ENCODE data around the gene NBPF12. TPM values are rescaled to one million over a fixed set of nuclear protein-coding genes. Genes with fewer than 3 reads are reported as not detected.
"Not testable (repeated sequence)": the region's sequence is repeated elsewhere in the genome, so short reads cannot be mapped to it uniquely, and the experiment has no call there.

NBPF12 gene
- total and polyA plus RNA-seq, 3 donors from 2014 or later: 19.8 to 24.9 (median 20.1) TPM

DNA sequence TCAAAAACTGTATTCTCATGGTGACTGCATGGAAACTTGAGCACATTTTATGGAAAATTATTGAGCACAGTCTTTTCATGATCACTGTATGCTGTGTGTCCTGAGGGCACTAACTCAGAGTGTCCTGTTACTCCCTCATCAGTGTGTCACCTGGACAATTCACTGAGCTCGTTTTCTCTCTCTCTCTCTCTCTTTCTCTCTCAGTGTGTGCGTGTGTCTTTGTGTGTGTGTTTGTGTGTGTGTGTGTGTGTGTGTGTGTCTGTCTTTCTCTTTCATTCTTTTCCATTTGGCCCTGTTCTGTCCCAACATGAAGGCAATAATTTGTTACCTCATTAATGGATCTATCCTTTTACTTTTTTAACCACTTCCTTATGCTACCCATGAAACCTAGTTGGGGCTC is 49.4 kb downstream of the NBPF12 start:
- H3K9me3 ChIP-seq; H3K4me3 ChIP-seq; intact Hi-C loops (cut with DNase I; ENCODE audit: low total_unique reads); DNase-seq; H3K36me3 ChIP-seq (ENCODE audit: low read depth, missing control alignments); H3K27ac ChIP-seq; H3K27me3 ChIP-seq; H3K4me1 ChIP-seq: not testable (repeated sequence)
- WGBS, 2 donors: 78 to 90% methylated on average over 2 of the region's 2 CpGs

DNA sequence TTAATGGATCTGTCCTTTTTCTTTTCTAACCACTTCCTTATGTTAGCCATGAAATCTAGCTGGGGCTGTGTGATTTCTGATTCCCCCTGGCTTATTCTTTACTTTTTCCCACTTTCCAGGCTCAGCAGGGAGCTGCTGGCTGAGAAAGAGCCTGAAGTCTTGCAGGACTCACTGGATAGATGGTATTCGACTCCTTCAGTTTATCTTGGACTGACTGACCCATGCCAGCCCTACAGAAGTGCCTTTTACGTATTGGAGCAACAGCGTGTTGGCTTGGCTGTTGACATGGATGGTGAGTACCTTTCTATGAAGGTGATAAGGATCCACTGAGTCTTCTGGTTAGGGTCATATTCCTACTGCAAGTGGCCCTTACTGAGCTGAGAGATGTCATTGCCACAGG is 51.3 kb downstream of the NBPF12 start:
- WGBS, 2 donors: 92% methylated on average over 3 of the region's 3 CpGs; no CpG with 5 or more reads in 1 of the 2 donors
- intact Hi-C loops (cut with DNase I; ENCODE audit: low total_unique reads); H3K27me3 ChIP-seq; H3K36me3 ChIP-seq (ENCODE audit: low read depth, missing control alignments); H3K27ac ChIP-seq; H3K9me3 ChIP-seq; DNase-seq; H3K4me1 ChIP-seq; H3K4me3 ChIP-seq: not testable (repeated sequence)

DNA sequence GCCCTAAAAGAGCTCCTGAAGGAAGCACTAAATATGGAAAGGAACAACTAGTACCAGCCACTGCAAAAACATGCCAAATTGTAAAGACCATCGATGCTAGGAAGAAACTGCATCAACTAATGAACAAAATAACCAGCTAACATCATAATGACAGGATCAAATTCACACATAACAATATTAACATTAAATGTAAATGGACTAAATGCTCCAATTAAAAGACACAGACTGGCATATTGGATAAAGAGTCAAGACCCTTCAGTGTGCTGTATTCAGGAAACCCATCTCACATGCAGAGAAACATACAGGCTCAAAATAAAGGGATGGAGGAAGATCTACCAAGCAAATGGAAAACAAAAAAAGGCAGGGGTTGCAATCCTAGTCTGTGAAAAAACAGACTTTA is 70.4 kb downstream of the NBPF12 start:
- DNase-seq; intact Hi-C loops (cut with DNase I; ENCODE audit: low total_unique reads); H3K4me3 ChIP-seq; H3K9me3 ChIP-seq; H3K36me3 ChIP-seq (ENCODE audit: low read depth, missing control alignments); H3K27ac ChIP-seq; H3K27me3 ChIP-seq; H3K4me1 ChIP-seq: not testable (repeated sequence)
- WGBS, 2 donors: 81 to 85% methylated on average over 1 of the region's 1 CpG

DNA sequence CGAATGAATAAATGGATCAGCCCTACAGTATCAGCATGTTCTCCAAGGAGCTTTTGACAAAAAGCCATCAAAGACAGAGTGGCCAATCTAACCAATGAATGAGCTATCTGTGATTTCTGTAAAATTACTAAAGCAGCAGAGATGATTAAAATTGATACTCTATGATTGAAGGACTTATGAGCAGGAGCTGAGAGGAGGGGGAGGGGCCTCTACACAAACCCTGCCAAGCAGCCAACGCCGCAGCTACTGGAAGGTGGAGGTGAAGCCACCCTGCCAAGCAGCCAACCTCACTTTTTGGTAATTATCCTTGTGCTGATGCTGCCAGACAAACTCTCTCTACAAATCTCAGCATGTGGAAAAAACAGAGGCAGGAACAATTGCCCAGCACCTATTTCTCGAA is 88.9 kb downstream of the NBPF12 start:
- H3K9me3 ChIP-seq; H3K4me1 ChIP-seq; H3K36me3 ChIP-seq (ENCODE audit: low read depth, missing control alignments); DNase-seq; H3K27me3 ChIP-seq; intact Hi-C loops (cut with DNase I; ENCODE audit: low total_unique reads); H3K4me3 ChIP-seq; H3K27ac ChIP-seq: not testable (repeated sequence)
- WGBS, 2 donors: 62 to 83% methylated on average over 4 of the region's 4 CpGs

DNA sequence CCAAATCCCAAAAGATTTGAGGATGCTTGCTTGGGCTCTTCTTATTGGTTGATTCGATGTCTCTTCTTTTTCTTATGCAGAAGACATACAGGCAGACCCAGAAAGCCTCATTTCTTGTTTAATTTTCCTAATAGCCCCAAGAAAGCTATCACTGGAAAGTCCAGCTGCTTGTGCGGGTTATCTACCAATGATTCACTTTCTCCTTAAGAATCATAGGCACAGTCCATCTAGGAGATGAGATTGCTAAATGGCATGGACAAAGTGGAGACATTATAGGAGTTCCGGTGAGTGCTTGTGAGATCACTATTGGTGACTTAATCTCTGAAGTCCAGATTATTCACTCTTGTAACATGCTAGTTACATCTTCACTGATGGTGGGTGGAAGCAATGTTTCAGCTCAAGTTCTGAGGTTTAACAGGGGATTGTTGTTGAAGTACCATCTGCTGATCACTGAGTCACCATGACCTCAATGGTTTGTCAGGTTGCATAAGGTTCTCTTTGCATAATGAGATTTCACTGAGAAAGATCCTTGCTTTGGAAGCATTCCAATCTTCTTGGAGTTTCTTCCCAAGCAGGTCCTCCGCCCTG is 92.0 kb downstream of the NBPF12 start:
- intact Hi-C loops (cut with DNase I; ENCODE audit: low total_unique reads); H3K9me3 ChIP-seq; H3K27ac ChIP-seq; DNase-seq; H3K36me3 ChIP-seq (ENCODE audit: low read depth, missing control alignments); H3K4me1 ChIP-seq; H3K27me3 ChIP-seq; H3K4me3 ChIP-seq: not testable (repeated sequence)
- 68 to 69% methylated on average over 3 to 4 of the region's 4 CpGs for WGBS, 2 donors

DNA sequence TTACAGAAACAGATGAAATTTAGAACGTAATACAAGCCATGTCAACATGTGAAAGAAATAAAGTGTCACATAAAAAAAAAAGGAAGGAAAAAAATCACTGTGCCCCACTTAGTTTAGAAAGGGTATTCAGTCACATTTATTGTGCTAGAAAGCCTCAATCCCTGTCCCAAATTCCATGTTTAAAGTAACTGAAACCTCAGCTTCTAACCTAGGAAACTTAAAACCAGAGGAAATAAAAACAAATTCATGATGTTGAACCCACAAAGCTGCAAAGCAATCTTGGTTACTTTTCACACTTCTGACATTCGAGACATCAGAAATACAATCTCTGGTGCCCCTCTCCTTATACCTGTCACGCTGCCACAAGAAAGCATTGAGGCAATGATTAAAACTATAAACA is 101.8 kb downstream of the NBPF12 start:
- Histone ChIP-seq H3K27ac (no peak overlapping the region), H3K27me3 (no peaks in the 10 kb centered on the region), H3K4me1 (no peaks in the 10 kb centered on the region), H3K36me3 (ENCODE audit: low read depth, missing control alignments) (no peaks in the 10 kb centered on the region), H3K9me3 (no peaks in the 10 kb centered on the region), H3K4me3 (no peak overlapping the region)
- TF ChIP-seq POLR2A (IDR thresholded peaks at IDR 0.05): no peak
- TF ChIP-seq, protein P1, sequence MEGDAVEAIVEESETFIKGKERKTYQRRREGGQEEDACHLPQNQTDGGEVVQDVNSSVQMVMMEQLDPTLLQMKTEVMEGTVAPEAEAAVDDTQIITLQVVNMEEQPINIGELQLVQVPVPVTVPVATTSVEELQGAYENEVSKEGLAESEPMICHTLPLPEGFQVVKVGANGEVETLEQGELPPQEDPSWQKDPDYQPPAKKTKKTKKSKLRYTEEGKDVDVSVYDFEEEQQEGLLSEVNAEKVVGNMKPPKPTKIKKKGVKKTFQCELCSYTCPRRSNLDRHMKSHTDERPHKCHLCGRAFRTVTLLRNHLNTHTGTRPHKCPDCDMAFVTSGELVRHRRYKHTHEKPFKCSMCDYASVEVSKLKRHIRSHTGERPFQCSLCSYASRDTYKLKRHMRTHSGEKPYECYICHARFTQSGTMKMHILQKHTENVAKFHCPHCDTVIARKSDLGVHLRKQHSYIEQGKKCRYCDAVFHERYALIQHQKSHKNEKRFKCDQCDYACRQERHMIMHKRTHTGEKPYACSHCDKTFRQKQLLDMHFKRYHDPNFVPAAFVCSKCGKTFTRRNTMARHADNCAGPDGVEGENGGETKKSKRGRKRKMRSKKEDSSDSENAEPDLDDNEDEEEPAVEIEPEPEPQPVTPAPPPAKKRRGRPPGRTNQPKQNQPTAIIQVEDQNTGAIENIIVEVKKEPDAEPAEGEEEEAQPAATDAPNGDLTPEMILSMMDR (IDR thresholded peaks at IDR 0.05): no peak
- intact Hi-C loops (cut with DNase I; ENCODE audit: low total_unique reads): no loop called here
- 84 to 85% methylated on average over 3 of the region's 3 CpGs for WGBS, 2 donors
- DNase-seq: no peak

DNA sequence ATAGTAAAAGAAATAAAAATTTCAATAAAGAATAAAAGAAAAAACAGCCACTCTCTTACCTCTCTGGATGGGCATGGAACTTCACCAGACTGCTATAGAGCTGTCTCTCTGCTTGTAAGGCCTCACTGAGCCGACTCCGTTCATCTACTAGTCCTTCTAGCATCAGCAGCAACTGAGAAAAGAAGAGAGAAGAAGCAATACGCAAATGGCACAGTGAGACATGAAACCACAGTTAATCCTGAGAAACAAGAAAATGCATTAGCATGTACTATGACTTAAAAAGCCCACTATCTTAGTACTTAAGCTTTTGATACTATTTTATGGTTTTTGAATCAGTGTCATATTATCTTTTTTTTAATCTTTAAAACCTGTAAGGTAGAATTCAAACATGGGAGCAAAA is 104.8 kb downstream of the NBPF12 start:
- H3K9me3 ChIP-seq; H3K27me3 ChIP-seq; H3K27ac ChIP-seq; DNase-seq; intact Hi-C loops (cut with DNase I; ENCODE audit: low total_unique reads); H3K4me1 ChIP-seq; H3K4me3 ChIP-seq; H3K36me3 ChIP-seq (ENCODE audit: low read depth, missing control alignments): not testable (repeated sequence)
- 80 to 82% methylated on average over 3 of the region's 3 CpGs for WGBS, 2 donors

DNA sequence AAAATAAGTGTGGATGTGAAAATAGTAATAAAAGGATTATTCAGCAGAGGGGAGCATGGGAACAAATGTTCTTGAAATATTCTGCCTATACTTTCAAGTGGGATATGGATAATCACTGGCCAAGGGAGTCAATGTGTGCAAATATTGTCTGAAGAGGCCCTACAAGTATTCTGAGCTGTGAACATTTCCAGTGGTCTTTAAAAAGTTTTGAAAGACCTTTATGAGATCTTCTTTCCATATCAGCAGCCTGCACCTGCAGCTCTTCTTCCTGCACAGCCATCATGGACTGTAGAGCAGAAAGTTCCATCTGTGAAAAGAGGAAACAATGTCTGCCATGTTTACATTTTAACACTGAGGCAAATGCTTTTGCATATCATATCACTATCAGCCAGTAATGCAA is 106.4 kb downstream of the NBPF12 start:
- H3K4me1 ChIP-seq; H3K27ac ChIP-seq; intact Hi-C loops (cut with DNase I; ENCODE audit: low total_unique reads); H3K9me3 ChIP-seq; H3K36me3 ChIP-seq (ENCODE audit: low read depth, missing control alignments); H3K27me3 ChIP-seq; H3K4me3 ChIP-seq; DNase-seq: not testable (repeated sequence)

Other genes starting within 250 kb of the NBPF12 start
- 10 to 100 TPM; 14.6 to 20.7 TPM for gene PRKAB2, start 234.1 kb downstream of the NBPF12 start, total RNA-seq
- gene PRKAB2, start 234.1 kb downstream of the NBPF12 start, polyA plus RNA-seq (ENCODE audit: insufficient read depth, low read depth, low replicate concordance): 15.5 TPM

All from testis (tissue), 3 donors.